Parathyroid adenoma (tissue), 2 donors: ENCODE measurements around the gene CFAP299.
A peak's percentile ranks its signal among the peaks of the same experiment; 100 is the strongest.

Experiments used
- H2AFZ ChIP-seq: fragments of 300-600 bp; sonication (generic); one replicate; pipeline ENCODE4 v1.7.0; 2017; ENCODE audit warnings: antibody characterized with exemption, mild to moderate bottlenecking
- H3K27ac ChIP-seq: fragments of 300-600 bp; sonication (generic); one replicate; pipeline ENCODE4 v1.7.0; 2017
- H3K27me3 ChIP-seq: fragments of 300-600 bp; sonication (generic); one replicate; pipeline ENCODE4 v1.7.0; 2017; ENCODE audit warnings: low read length; ENCODE audit not compliant: control insufficient read depth, insufficient read depth
- H3K36me3 ChIP-seq: fragments of 300-600 bp; sonication (generic); one replicate; pipeline ENCODE4 v1.7.0; 2017; ENCODE audit warnings: low read length; ENCODE audit not compliant: control insufficient read depth, insufficient read depth
- H3K4me1 ChIP-seq: fragments of 300-600 bp; sonication (generic); one replicate; pipeline ENCODE4 v1.7.0; 2017; ENCODE audit warnings: control low read depth
- H3K4me2 ChIP-seq: fragments of 300-600 bp; sonication (generic); one replicate; pipeline ENCODE4 v1.7.0; 2017; ENCODE audit warnings: low read length
- H3K4me3 ChIP-seq: fragments of 300-600 bp; sonication (generic); one replicate; pipeline ENCODE4 v1.7.0; 2017; ENCODE audit warnings: low read depth, low read length
- H3K79me2 ChIP-seq: fragments of 300-600 bp; sonication (generic); one replicate; pipeline ENCODE4 v1.7.0; 2017; ENCODE audit warnings: control low read depth
- H3K9ac ChIP-seq: fragments of 300-600 bp; sonication (generic); one replicate; pipeline ENCODE4 v1.7.0; 2017; ENCODE audit warnings: mild to moderate bottlenecking
- H3K9me3 ChIP-seq: fragments of 300-600 bp; sonication (generic); one replicate; pipeline ENCODE4 v1.7.0; 2017; ENCODE audit warnings: low read length; ENCODE audit not compliant: control insufficient read depth
- TF ChIP-seq, protein P1 (sequence below): fragments of 300-600 bp; sonication (generic); IDR thresholded peaks from one replicate; pipeline ENCODE4 v1.7.0; 2017; ENCODE audit warnings: antibody characterized with exemption, mild to moderate bottlenecking
- donor health status: primary hyperparathyroidism.

CFAP299 gene

DNA sequence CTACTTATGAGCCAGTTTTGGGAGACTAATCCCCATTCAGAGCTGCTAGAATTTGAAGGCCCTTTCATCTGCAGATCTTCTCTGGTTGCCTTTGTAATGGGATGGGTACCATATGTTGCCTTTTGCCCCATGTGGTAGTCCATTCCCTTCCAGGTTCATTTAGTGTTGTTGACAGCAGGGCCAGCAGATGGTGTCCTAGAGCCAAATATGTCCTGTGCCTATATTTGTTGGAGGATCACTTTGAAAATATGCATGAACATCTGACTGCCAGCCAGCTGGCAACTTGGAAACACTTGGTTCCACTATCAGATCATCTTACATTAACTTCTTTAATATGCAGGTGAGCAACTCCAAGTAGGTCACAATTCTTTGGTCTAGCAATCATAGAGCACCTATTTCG is 30.4 kb downstream of the CFAP299 start:
- no peak overlapping the region for H2AFZ ChIP-seq
- no peaks in the 10 kb centered on the region for H3K36me3 ChIP-seq
- no peaks in the 10 kb centered on the region for H3K27me3 ChIP-seq
- H3K9ac ChIP-seq: no peak overlapping the region
- no peak overlapping the region for H3K4me3 ChIP-seq
- H3K9me3 ChIP-seq: no peaks in the 10 kb centered on the region
- no peak overlapping the region for H3K4me2 ChIP-seq
- H3K79me2 ChIP-seq: no peaks in the 10 kb centered on the region
- no peak overlapping the region for H3K27ac ChIP-seq
- no peaks in the 10 kb centered on the region for H3K4me1 ChIP-seq
- TF ChIP-seq, protein P1, sequence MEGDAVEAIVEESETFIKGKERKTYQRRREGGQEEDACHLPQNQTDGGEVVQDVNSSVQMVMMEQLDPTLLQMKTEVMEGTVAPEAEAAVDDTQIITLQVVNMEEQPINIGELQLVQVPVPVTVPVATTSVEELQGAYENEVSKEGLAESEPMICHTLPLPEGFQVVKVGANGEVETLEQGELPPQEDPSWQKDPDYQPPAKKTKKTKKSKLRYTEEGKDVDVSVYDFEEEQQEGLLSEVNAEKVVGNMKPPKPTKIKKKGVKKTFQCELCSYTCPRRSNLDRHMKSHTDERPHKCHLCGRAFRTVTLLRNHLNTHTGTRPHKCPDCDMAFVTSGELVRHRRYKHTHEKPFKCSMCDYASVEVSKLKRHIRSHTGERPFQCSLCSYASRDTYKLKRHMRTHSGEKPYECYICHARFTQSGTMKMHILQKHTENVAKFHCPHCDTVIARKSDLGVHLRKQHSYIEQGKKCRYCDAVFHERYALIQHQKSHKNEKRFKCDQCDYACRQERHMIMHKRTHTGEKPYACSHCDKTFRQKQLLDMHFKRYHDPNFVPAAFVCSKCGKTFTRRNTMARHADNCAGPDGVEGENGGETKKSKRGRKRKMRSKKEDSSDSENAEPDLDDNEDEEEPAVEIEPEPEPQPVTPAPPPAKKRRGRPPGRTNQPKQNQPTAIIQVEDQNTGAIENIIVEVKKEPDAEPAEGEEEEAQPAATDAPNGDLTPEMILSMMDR: peak; percentile 16

DNA sequence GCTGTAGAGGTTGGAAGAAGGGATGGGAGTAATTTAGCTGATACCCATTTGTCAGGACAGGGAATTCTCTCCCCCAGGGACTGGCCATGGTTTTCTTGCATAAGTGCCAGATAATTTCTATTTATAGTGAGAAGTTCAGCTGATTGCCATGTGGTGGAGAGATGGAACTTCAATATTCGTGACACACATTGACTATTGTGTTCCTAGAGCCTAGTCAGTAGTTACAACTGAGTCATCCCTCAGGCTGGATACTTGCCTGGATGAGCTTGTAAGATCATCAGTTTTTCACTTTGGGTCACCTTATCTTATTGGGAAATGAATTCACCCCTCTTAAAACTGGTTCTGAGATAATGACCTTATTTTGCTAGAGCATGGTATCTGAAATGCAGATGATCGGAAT is 32.2 kb downstream of the CFAP299 start:
- no peak overlapping the region for H3K9ac ChIP-seq
- no peaks in the 10 kb centered on the region for H3K36me3 ChIP-seq
- H3K27ac ChIP-seq: no peak overlapping the region
- TF ChIP-seq, protein P1: no peak
- no peaks in the 10 kb centered on the region for H3K27me3 ChIP-seq
- H3K9me3 ChIP-seq: no peaks in the 10 kb centered on the region
- no peaks in the 10 kb centered on the region for H3K79me2 ChIP-seq
- no peaks in the 10 kb centered on the region for H3K4me1 ChIP-seq
- no peak overlapping the region for H3K4me2 ChIP-seq
- H2AFZ ChIP-seq: no peak overlapping the region
- H3K4me3 ChIP-seq: no peak overlapping the region

GRCh38 chr4:80370635-80371034 is 35.1 kb downstream of the CFAP299 start:
- Histone ChIP-seq H2AFZ (no peak overlapping the region), H3K36me3 (no peaks in the 10 kb centered on the region), H3K4me3 (no peak overlapping the region), H3K9me3 (no peaks in the 10 kb centered on the region), H3K4me2 (no peak overlapping the region), H3K4me1 (no peaks in the 10 kb centered on the region), H3K27me3 (no peaks in the 10 kb centered on the region), H3K27ac (no peak overlapping the region), H3K79me2 (no peaks in the 10 kb centered on the region), H3K9ac (no peak overlapping the region)
- TF ChIP-seq, protein P1: no peak

DNA sequence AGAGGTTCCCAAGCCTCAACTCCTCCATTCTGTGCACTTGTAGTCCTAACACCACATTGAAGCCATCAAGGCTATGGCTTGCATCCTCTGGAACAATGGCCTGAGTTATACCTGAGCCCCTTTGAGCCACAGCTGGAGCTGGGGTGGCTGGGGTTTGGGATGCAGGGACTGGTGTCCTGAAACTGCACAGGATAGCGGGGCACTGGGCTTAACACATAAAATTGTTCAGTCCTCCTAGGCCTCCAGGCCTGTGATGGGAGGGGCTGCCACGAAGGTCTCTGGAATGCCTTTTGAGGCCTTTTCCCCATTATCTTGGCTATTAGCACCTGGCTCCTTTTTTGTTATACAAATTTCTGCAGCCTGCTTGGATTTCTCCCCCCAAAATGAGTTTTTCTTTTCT is 35.5 kb downstream of the CFAP299 start:
- no peak overlapping the region for H3K9ac ChIP-seq
- TF ChIP-seq, protein P1: no peak
- H3K36me3 ChIP-seq: no peaks in the 10 kb centered on the region
- no peak overlapping the region for H3K27ac ChIP-seq
- no peaks in the 10 kb centered on the region for H3K79me2 ChIP-seq
- H3K9me3 ChIP-seq: no peaks in the 10 kb centered on the region
- no peaks in the 10 kb centered on the region for H3K4me1 ChIP-seq
- H3K4me3 ChIP-seq: no peak overlapping the region
- no peak overlapping the region for H3K4me2 ChIP-seq
- no peaks in the 10 kb centered on the region for H3K27me3 ChIP-seq
- H2AFZ ChIP-seq: no peak overlapping the region

- Histone ChIP-seq H3K36me3 (no peaks in the 10 kb centered on the region), H3K4me2 (no peak overlapping the region), H3K4me1 (no peaks in the 10 kb centered on the region), H3K27ac (no peak overlapping the region), H2AFZ (no peak overlapping the region), H3K9me3 (no peaks in the 10 kb centered on the region), H3K4me3 (no peak overlapping the region), H3K9ac (no peak overlapping the region), H3K27me3 (no peaks in the 10 kb centered on the region), H3K79me2 (no peaks in the 10 kb centered on the region)
- TF ChIP-seq, protein P1: no peak
Measured at GRCh38 chr4:80374180-80374579, 38.6 kb downstream of the CFAP299 start.
